Glutamatergic neuron (in vitro differentiated cells): Measurements from ENCODE around the gene MTHFR. TPM values are rescaled to one million over a fixed set of nuclear protein-coding genes. Genes with fewer than 3 reads are reported as not detected.

Experiments
- DNase-seq: peaks from one replicate; pipeline ENCODE4 v3.0.0; 2022
- H3K27ac Mint-ChIP-seq: one replicate; pipeline ENCODE4 v1.8.0; 2020; ENCODE audit warnings: mild to moderate bottlenecking, mixed read lengths, inconsistent platforms; ENCODE audit not compliant: unreplicated experiment
- H3K27me3 Mint-ChIP-seq: one replicate; pipeline ENCODE4 v1.8.0; 2020; ENCODE audit warnings: mild to moderate bottlenecking, moderate library complexity, mixed read lengths, inconsistent platforms; ENCODE audit not compliant: unreplicated experiment
- H3K36me3 Mint-ChIP-seq: one replicate; pipeline ENCODE4 v1.8.0; 2020; ENCODE audit warnings: mild to moderate bottlenecking, mixed read lengths, inconsistent platforms; ENCODE audit not compliant: unreplicated experiment
- H3K4me1 Mint-ChIP-seq: one replicate; pipeline ENCODE4 v1.8.0; 2020; ENCODE audit warnings: mild to moderate bottlenecking, low read depth, mixed read lengths, inconsistent platforms; ENCODE audit not compliant: unreplicated experiment
- H3K4me3 Mint-ChIP-seq: one replicate; pipeline ENCODE4 v1.8.0; 2020; ENCODE audit warnings: mild to moderate bottlenecking, mixed read lengths, inconsistent platforms; ENCODE audit not compliant: unreplicated experiment
- H3K9me3 Mint-ChIP-seq: one replicate; pipeline ENCODE4 v1.8.0; 2020; ENCODE audit warnings: mild to moderate bottlenecking, moderate library complexity, mixed read lengths, inconsistent platforms; ENCODE audit not compliant: unreplicated experiment
- CTCF ChIP-seq: fragments of 200-600 bp; sonication (generic); IDR thresholded peaks from one replicate; pipeline ENCODE4 v1.5.0; 2021; ENCODE audit not compliant: partially characterized antibody, unreplicated experiment
- total RNA-seq: library from RNA; stranded (reverse); fragmentation: NEBNext Ultra II Directional; extraction: Animal tissue kit (Norgen Biotek cat#: 25700); gene quantifications from one replicate; pipeline ENCODE4 v1.2.1, GENCODE V29; 2021; ENCODE audit not compliant: unreplicated experiment

MTHFR gene
- total RNA-seq, 1 donor from 2014 or later: 83.2 TPM

DNA sequence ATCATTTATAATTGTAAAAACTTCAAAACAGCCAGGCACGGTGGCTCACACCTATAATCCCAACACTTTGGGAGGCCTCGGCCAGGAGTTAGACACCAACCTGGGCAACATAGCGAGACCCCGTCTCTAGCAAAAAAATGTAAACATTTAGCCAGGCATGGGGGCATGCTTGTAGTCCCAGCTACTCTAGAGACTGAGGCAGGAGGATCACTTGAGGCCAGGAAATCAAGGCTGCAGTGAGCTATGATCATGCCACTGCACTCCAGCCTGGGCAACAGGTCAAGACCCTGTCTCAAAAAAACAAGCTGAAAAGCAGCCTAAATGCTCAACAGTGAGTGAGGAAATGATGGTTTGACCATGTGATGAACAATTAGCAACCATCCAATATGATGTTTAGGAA, 36.5 kb downstream of the MTHFR start:
- H3K4me3 Mint-ChIP-seq: no peak overlapping the region
- H3K27ac Mint-ChIP-seq: no peak overlapping the region
- peaks cover 1% of the 10 kb centered on the region for H3K9me3 Mint-ChIP-seq
- no peaks in the 10 kb centered on the region for H3K36me3 Mint-ChIP-seq
- no peak for TF ChIP-seq CTCF
- peaks cover 3% of the 10 kb centered on the region for H3K4me1 Mint-ChIP-seq
- peaks cover 2% of the 10 kb centered on the region for H3K27me3 Mint-ChIP-seq
- DNase-seq: no peak

GRCh38 chr1:11768821-11769220, 36.9 kb downstream of the MTHFR start:
- no peak for TF ChIP-seq CTCF
- H3K27me3 Mint-ChIP-seq: peaks cover 3% of the 10 kb centered on the region
- H3K36me3 Mint-ChIP-seq: no peaks in the 10 kb centered on the region
- H3K9me3 Mint-ChIP-seq: peaks cover 1% of the 10 kb centered on the region
- H3K4me1 Mint-ChIP-seq: peaks cover 3% of the 10 kb centered on the region
- no peak for DNase-seq
- H3K27ac Mint-ChIP-seq: no peak overlapping the region
- H3K4me3 Mint-ChIP-seq: no peak overlapping the region

DNA sequence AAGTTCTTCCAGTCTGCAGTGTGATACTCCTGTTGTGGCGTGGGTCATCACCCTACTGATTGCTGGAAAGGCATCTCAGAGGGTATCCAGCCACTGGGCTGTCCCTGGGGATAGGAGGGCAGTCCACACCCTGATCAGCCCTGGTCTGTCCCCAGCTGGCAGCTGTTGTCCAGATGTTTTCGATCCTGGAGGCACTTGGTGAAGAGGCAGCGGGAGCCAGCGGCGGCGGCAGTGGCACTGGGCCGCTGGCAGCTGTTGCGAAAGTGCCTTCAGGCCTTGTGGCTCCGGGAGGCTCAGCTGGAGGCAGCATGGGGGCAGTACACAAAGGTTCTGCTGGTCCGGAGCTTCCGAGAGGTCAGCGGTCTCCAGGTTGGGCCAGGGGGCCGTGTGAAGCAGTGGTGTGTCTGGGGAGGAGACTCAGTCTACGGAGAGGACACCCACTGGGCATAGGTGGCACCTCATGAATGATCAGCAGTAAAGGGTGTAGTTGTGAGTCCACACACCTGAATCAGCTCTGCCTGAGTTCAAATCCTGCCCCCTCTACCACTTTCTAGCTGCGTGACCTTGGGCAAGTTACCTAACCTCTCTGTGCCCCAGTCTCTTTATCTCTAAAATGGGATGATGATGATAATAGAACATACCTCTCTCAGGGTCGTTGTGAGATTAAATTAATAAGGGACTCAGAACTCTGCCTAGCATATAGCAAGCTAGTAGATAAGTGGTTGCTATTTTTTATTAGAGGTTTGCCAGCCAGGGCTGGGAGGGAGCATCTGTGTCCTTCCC, 37.7 kb downstream of the MTHFR start:
- H3K27me3 Mint-ChIP-seq: peaks cover 7% of the 10 kb centered on the region

GRCh38 chr1:11766429-11766776, 39.4 kb downstream of the MTHFR start:
- Mint-ChIP-seq H3K36me3 (no peaks in the 10 kb centered on the region), H3K27ac (no peak overlapping the region), H3K4me3 (no peak overlapping the region), H3K4me1 (peaks cover 6% of the 10 kb centered on the region), H3K9me3 (peaks cover under 1% of the 10 kb centered on the region), H3K27me3 (peaks cover 10% of the 10 kb centered on the region)
- DNase-seq: no peak
- no peak for TF ChIP-seq CTCF

More for the DNA sequence above, 37.7 kb downstream of the MTHFR start:
- Mint-ChIP-seq H3K4me1 (peaks cover 6% of the 10 kb centered on the region), H3K27ac (no peak overlapping the region), H3K4me3 (no peak overlapping the region), H3K9me3 (peaks cover 1% of the 10 kb centered on the region), H3K36me3 (no peaks in the 10 kb centered on the region)
- DNase-seq: no peak
- no peak for TF ChIP-seq CTCF

DNA sequence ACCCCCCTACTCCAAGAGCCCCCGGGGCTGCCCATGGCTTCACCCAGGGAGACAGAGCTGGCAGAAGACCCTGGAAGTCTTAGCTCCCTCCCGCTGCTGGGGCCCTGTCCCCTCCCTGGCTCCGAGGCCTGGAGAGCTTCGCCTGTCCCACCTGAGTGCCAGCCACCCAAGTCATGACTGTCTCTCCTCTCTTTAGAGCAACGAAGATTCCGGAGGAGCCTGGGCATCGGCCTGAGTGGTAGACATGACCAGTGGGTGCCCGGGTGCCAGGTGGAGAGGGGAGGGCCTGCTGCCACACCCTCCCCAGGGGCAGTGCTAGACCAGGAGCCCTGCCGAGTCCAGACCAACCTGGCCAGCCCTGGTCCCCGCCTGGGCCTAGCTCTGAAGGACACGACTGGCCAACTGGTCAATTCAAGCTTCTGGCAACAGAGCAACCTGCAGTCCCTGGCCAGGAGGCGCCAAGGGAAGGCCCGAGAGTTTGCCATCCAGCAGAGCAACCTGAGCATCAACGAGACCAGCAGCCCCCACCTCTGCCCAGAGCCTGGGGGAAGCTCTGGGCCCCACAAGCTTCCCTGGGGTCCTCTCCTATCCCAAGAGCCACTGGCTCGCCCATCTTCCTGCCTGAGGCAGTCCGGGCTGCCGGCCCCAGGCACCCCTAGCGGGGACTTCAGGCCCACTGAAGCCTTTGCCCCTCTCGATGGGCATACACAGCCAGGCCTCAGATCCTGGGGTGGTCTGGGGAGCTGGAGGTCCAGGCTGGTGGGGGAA, 39.9 kb downstream of the MTHFR start:
- TF ChIP-seq CTCF: no peak
- Mint-ChIP-seq H3K27ac (no peak overlapping the region), H3K4me3 (no peak overlapping the region), H3K27me3 (peaks cover 12% of the 10 kb centered on the region), H3K36me3 (peaks cover 5% of the 10 kb centered on the region), H3K4me1 (peaks cover 6% of the 10 kb centered on the region), H3K9me3 (peaks cover 2% of the 10 kb centered on the region)
- no peak for DNase-seq
